Measurements from ENCODE around the gene AASS.

- no peak for TF ChIP-seq POLR2AphosphoS5 (IDR thresholded peaks at IDR 0.05; ENCODE audit: low read depth, low read length)
- TF ChIP-seq POLR2A (IDR thresholded peaks at IDR 0.05; ENCODE audit: low read depth, low read length), result no peak
Observed at GRCh38 chr7:122166275-122166674, 22.2 kb upstream of the AASS start.

Measured in GM12891 (cell line).